SK-N-SH (cell line): ENCODE measurements around the gene SIGLEC8. TPM values are rescaled to one million over a fixed set of nuclear protein-coding genes. Genes with fewer than 3 reads are reported as not detected.

Experiments
- CTCF ChIA-PET: fragments of 300-600, 350-600 bp; formaldehyde crosslinking; extraction: SDS; loops from one replicate; lab custom pipeline; 2021; lab: Yijun Ruan, JAX
- POLR2A ChIA-PET: fragments of 350-600 bp; sonication (Branson Sonifier 250); formaldehyde crosslinking; extraction: SDS; loops from one replicate; lab custom pipeline; 2020; ENCODE audit warnings: antibody characterized with exemption, inconsistent platforms; lab: Yijun Ruan, JAX
- DNase-seq: peaks from one replicate; pipeline ENCODE4 v3.0.0; 2012
- H2AFZ ChIP-seq: fragments of 200-600 bp; sonication (generic); 2 replicates; pipeline ENCODE4 v1.8.1; 2016; ENCODE audit warnings: antibody characterized with exemption, mild to moderate bottlenecking, low read depth
- H3F3A ChIP-seq: fragments of 200-600 bp; sonication (generic); replicated peaks from 2 replicates; pipeline ENCODE3; 2016; ENCODE audit warnings: antibody characterized with exemption, mild to moderate bottlenecking; ENCODE audit not compliant: insufficient read depth
- H3K27ac ChIP-seq, 2 experiments: fragments of 200-500 bp in 1 of 2; fragments of 200-600 bp in 1 of 2; sonication (Bioruptor generic) in 1 of 2; sonication (generic), shearing (Covaris generic) in 1 of 2; 2 replicates each; pipeline versions ENCODE4 v1.5.1 to v1.6.1; 2014 to 2016; ENCODE audit warnings: low read depth in 2 of 2, inconsistent platforms in 1 of 2, low read length in 1 of 2, mild to moderate bottlenecking in 1 of 2, mixed read lengths in 1 of 2
- H3K27me3 ChIP-seq: fragments of 200-600 bp; sonication (generic), shearing (Covaris generic); 2 replicates; pipeline ENCODE4 v1.6.1; 2016; ENCODE audit warnings: mixed run types; ENCODE audit not compliant: insufficient read depth
- H3K36me3 ChIP-seq, 2 experiments: fragments of 200-500 bp in 1 of 2; fragments of 200-600 bp in 1 of 2; sonication (Bioruptor generic) in 1 of 2; sonication (generic) in 1 of 2; replicated peaks in 1 of 2; 2 replicates each; pipeline versions ENCODE3 to v1.5.1; 2014 to 2016; ENCODE audit warnings: low read length in 1 of 2, mild to moderate bottlenecking in 1 of 2; ENCODE audit not compliant: insufficient read depth in 2 of 2, control insufficient read depth in 1 of 2
- H3K4me1 ChIP-seq, 2 experiments: fragments of 200-500 bp in 1 of 2; fragments of 200-600 bp in 1 of 2; sonication (Bioruptor generic) in 1 of 2; sonication (generic), shearing (Covaris generic) in 1 of 2; 2 replicates each; pipeline versions ENCODE4 v1.5.1 to v1.6.1; 2014 to 2016; ENCODE audit warnings: low read depth in 1 of 2, low read length in 1 of 2, mixed run types in 1 of 2; ENCODE audit not compliant: insufficient read depth in 2 of 2, control insufficient read depth in 1 of 2
- H3K4me2 ChIP-seq: fragments of 200-600 bp; sonication (generic), shearing (Covaris generic); 2 replicates; pipeline ENCODE4 v1.6.1; 2017; ENCODE audit warnings: mixed run types
- H3K4me3 ChIP-seq, 2 experiments: fragments of 200-500 bp in 1 of 2; fragments of 200-600 bp in 1 of 2; sonication (Bioruptor generic) in 1 of 2; sonication (generic), shearing (Covaris generic) in 1 of 2; 2 replicates each; pipeline versions ENCODE4 v1.5.1 to v1.8.1; 2014 to 2016; ENCODE audit warnings: low read depth in 2 of 2, inconsistent platforms in 1 of 2, low read length in 1 of 2, mild to moderate bottlenecking in 1 of 2, mixed read lengths in 1 of 2, moderate library complexity in 1 of 2
- H3K79me2 ChIP-seq: fragments of 200-600 bp; sonication (generic); 2 replicates; pipeline ENCODE4 v1.8.1; 2017; ENCODE audit warnings: mild to moderate bottlenecking; ENCODE audit not compliant: insufficient read depth
- H3K9ac ChIP-seq: fragments of 200-600 bp; sonication (generic); 2 replicates; pipeline ENCODE4 v1.6.1; 2017; ENCODE audit warnings: mixed run types
- H3K9me2 ChIP-seq: fragments of 200-600 bp; sonication (generic); 2 replicates; pipeline ENCODE4 v1.6.1; 2017; ENCODE audit warnings: mixed run types
- H3K9me3 ChIP-seq: fragments of 200-600 bp; sonication (generic); 2 replicates; pipeline ENCODE4 v1.6.1; 2017; ENCODE audit warnings: mixed run types, mild to moderate bottlenecking, moderate library complexity
- H4K20me1 ChIP-seq: fragments of 200-600 bp; sonication (generic); 2 replicates; pipeline ENCODE4 v1.6.1; 2017; ENCODE audit warnings: mild to moderate bottlenecking, mixed run types; ENCODE audit not compliant: insufficient read depth
- CHD2 ChIP-seq: fragments of 150-350 bp; IDR thresholded peaks from 2 replicates; pipeline ENCODE4 v1.6.1; 2018; ENCODE audit warnings: low read length; ENCODE audit not compliant: partially characterized antibody
- ELF1 ChIP-seq: IDR thresholded peaks from 2 replicates; pipeline ENCODE4 v1.4.0; 2012
- EP300 ChIP-seq, 2 experiments: IDR thresholded peaks; 2 replicates each; pipeline versions ENCODE4 v1.4.0 to v1.6.1; 2012; ENCODE audit warnings: borderline replicate concordance in 1 of 2, low read depth in 1 of 2, low read length in 1 of 2
- EZH2phosphoT487 ChIP-seq: fragments of 200-600 bp; sonication (generic); IDR thresholded peaks from 2 replicates; pipeline ENCODE4 v1.6.1; 2017; ENCODE audit warnings: low read depth, mixed run types, mild to moderate bottlenecking, antibody characterized with exemption, moderate library complexity, borderline replicate concordance
- FOXJ3 ChIP-seq: sonication (generic); formaldehyde crosslinking; IDR thresholded peaks from 2 replicates; pipeline ENCODE4 v1.5.1; 2020; ENCODE audit warnings: mild to moderate bottlenecking, missing genetic modification reagents
- GABPA ChIP-seq: IDR thresholded peaks from 2 replicates; pipeline ENCODE4 v1.4.0; 2012; ENCODE audit warnings: low read depth, mild to moderate bottlenecking
- GATA2 ChIP-seq: sonication (generic); formaldehyde crosslinking; IDR thresholded peaks from 2 replicates; pipeline ENCODE4 v1.5.0; 2020; ENCODE audit warnings: mild to moderate bottlenecking, missing genetic modification reagents
- JUND ChIP-seq: IDR thresholded peaks from 2 replicates; pipeline ENCODE4 v1.4.0; 2012
- MXI1 ChIP-seq: IDR thresholded peaks from 2 replicates; pipeline ENCODE4 v1.6.1; 2012; ENCODE audit warnings: mild to moderate bottlenecking, low read depth, low read length, improper control_type of control experiment
- NFIC ChIP-seq: IDR thresholded peaks from 2 replicates; pipeline ENCODE4 v1.4.0; 2012; ENCODE audit warnings: borderline replicate concordance
- POLR2AphosphoS5 ChIP-seq: IDR thresholded peaks from 2 replicates; pipeline ENCODE4 v1.6.1; 2012; ENCODE audit warnings: low read depth, low read length
- RAD21 ChIP-seq: IDR thresholded peaks from 2 replicates; pipeline ENCODE4 v1.6.1; 2012; ENCODE audit warnings: mild to moderate bottlenecking, low read length
- TCF12 ChIP-seq: IDR thresholded peaks from 2 replicates; pipeline ENCODE4 v1.4.0; 2012
- TEAD4 ChIP-seq: IDR thresholded peaks from 2 replicates; pipeline ENCODE4 v1.4.0; 2012; ENCODE audit warnings: mild to moderate bottlenecking, borderline replicate concordance; ENCODE audit not compliant: insufficient read depth
- YY1 ChIP-seq: IDR thresholded peaks from 2 replicates; pipeline ENCODE4 v1.4.0; 2012; ENCODE audit warnings: low read depth, mild to moderate bottlenecking
- WGBS: methylation state at CpG from one replicate; pipeline ENCODE4 v1.1.6; 2017; ENCODE audit warnings: low lambda C conversion rate; 5-methylcytosine and 5-hydroxymethylcytosine counted together
- polyA plus RNA-seq, 3 experiments: library from polyadenylated mRNA; depleted of rRNA; stranded (reverse); fragments of >200 nt; gene quantifications; 2 replicates each; pipeline ENCODE4 v1.2.3, GENCODE V29; 2012
- TF ChIP-seq, protein P1 (sequence below): fragments of 200-600 bp; sonication (generic); IDR thresholded peaks from 2 replicates; pipeline ENCODE4 v1.6.1; 2017; ENCODE audit warnings: antibody characterized with exemption, mild to moderate bottlenecking, moderate library complexity
- TF ChIP-seq, protein P2 (sequence below): IDR thresholded peaks from 2 replicates; pipeline ENCODE4 v1.6.1; 2012; ENCODE audit warnings: mild to moderate bottlenecking, low read depth, low read length, moderate library complexity
- TF ChIP-seq, protein P3 (sequence below): fragments of 150-350 bp; IDR thresholded peaks from 2 replicates; pipeline ENCODE4 v1.6.1; 2016; ENCODE audit warnings: mild to moderate bottlenecking, low read depth, low read length
- TF ChIP-seq, protein P4 (sequence below): IDR thresholded peaks from 2 replicates; pipeline ENCODE4 v1.4.0; 2012; ENCODE audit warnings: low read depth
- TF ChIP-seq, protein P5 (sequence below): IDR thresholded peaks from 2 replicates; pipeline ENCODE4 v1.4.0; 2012; ENCODE audit warnings: low read depth, borderline replicate concordance

The SIGLEC8 gene
- polyA plus RNA-seq, 1 of the 3 experiments (the other 2 are of a cell fraction), result not detected

DNA sequence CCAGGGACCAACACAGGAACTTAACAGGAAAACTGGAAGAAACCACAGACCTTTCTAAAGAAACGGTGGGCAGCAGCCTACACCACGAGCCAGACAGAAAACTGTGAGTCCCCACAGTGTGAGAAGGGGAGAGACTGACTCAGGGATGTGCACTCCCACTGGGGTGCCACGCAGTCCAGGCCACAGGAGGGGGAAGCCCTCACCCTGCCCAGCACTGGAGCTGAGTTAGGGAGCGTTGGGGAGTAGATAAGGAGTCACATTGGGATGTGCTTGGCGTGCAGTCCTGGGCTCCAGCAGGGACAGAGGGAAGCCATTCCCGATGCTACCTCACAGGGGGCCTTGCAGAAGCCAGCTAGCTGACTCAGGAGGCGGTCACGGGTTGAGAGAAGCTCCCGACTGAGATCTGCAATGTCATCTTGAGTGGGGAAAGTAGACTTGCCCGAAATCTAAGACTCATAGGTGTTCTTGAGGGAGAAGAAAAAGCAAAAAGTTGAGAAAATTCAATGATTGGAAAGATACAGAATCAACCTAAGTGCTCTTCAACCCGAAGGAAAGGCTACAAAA is 17.3 kb downstream of the SIGLEC8 start (continued):
- TF ChIP-seq, protein P1, sequence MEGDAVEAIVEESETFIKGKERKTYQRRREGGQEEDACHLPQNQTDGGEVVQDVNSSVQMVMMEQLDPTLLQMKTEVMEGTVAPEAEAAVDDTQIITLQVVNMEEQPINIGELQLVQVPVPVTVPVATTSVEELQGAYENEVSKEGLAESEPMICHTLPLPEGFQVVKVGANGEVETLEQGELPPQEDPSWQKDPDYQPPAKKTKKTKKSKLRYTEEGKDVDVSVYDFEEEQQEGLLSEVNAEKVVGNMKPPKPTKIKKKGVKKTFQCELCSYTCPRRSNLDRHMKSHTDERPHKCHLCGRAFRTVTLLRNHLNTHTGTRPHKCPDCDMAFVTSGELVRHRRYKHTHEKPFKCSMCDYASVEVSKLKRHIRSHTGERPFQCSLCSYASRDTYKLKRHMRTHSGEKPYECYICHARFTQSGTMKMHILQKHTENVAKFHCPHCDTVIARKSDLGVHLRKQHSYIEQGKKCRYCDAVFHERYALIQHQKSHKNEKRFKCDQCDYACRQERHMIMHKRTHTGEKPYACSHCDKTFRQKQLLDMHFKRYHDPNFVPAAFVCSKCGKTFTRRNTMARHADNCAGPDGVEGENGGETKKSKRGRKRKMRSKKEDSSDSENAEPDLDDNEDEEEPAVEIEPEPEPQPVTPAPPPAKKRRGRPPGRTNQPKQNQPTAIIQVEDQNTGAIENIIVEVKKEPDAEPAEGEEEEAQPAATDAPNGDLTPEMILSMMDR, result no peak

DNA sequence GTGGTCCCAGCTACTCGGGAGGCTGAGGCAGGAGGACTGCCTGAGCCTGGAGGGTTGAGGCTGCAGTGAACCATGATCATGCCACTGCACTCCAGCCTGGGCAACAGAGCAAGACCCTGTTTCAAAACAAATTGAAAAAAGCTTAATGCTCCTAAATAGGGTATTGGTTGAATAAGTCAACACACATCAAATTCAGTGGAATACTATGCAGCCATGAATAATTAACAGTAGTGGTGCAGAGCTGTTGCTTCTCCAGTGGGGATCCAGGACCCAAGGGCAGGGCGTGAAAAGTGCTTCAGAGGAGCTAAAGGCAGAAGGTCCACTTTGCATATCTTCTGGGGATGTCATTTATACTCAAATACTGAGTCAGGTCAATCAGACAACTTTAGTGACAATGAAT is 18.2 kb downstream of the SIGLEC8 start:
- Histone ChIP-seq H3F3A (no peaks in the 10 kb centered on the region), H3K4me1 (no peaks in the 10 kb centered on the region), H3K9ac (no peak overlapping the region), H3K4me3 (no peak overlapping the region), H2AFZ (no peak overlapping the region), H3K27me3 (peaks cover 59% of the 10 kb centered on the region), H3K79me2 (no peaks in the 10 kb centered on the region), H3K27ac (no peak overlapping the region), H3K9me3 (no peaks in the 10 kb centered on the region), H3K9me2 (no peaks in the 10 kb centered on the region), H3K4me2 (no peak overlapping the region), H3K36me3 (no peaks in the 10 kb centered on the region), H4K20me1 (no peaks in the 10 kb centered on the region)
- DNase-seq, result no peak
- no peak for TF ChIP-seq TCF12
- no peak for TF ChIP-seq FOXJ3 (CRISPR knock-in tag)
- TF ChIP-seq ELF1, result no peak
- no peak for TF ChIP-seq POLR2AphosphoS5
- no peak for TF ChIP-seq EZH2phosphoT487
- TF ChIP-seq, protein P2, sequence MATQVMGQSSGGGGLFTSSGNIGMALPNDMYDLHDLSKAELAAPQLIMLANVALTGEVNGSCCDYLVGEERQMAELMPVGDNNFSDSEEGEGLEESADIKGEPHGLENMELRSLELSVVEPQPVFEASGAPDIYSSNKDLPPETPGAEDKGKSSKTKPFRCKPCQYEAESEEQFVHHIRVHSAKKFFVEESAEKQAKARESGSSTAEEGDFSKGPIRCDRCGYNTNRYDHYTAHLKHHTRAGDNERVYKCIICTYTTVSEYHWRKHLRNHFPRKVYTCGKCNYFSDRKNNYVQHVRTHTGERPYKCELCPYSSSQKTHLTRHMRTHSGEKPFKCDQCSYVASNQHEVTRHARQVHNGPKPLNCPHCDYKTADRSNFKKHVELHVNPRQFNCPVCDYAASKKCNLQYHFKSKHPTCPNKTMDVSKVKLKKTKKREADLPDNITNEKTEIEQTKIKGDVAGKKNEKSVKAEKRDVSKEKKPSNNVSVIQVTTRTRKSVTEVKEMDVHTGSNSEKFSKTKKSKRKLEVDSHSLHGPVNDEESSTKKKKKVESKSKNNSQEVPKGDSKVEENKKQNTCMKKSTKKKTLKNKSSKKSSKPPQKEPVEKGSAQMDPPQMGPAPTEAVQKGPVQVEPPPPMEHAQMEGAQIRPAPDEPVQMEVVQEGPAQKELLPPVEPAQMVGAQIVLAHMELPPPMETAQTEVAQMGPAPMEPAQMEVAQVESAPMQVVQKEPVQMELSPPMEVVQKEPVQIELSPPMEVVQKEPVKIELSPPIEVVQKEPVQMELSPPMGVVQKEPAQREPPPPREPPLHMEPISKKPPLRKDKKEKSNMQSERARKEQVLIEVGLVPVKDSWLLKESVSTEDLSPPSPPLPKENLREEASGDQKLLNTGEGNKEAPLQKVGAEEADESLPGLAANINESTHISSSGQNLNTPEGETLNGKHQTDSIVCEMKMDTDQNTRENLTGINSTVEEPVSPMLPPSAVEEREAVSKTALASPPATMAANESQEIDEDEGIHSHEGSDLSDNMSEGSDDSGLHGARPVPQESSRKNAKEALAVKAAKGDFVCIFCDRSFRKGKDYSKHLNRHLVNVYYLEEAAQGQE, result no peak
- no peak for TF ChIP-seq MXI1
- TF ChIP-seq YY1, result no peak
- no peak for TF ChIP-seq JUND
- no peak for TF ChIP-seq CHD2
- TF ChIP-seq EP300 (IDR thresholded peaks at IDR 0.05; ENCODE audit: borderline replicate concordance in 1 of 2, low read depth in 1 of 2, low read length in 1 of 2), result no peak
- no peak for TF ChIP-seq GABPA
- no peak for TF ChIP-seq RAD21
- TF ChIP-seq GATA2 (CRISPR knock-in tag), result no peak
- TF ChIP-seq, protein P3, sequence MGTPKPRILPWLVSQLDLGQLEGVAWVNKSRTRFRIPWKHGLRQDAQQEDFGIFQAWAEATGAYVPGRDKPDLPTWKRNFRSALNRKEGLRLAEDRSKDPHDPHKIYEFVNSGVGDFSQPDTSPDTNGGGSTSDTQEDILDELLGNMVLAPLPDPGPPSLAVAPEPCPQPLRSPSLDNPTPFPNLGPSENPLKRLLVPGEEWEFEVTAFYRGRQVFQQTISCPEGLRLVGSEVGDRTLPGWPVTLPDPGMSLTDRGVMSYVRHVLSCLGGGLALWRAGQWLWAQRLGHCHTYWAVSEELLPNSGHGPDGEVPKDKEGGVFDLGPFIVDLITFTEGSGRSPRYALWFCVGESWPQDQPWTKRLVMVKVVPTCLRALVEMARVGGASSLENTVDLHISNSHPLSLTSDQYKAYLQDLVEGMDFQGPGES, result no peak
- TF ChIP-seq, protein P4, sequence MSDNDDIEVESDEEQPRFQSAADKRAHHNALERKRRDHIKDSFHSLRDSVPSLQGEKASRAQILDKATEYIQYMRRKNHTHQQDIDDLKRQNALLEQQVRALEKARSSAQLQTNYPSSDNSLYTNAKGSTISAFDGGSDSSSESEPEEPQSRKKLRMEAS, result no peak
- TF ChIP-seq, protein P5, sequence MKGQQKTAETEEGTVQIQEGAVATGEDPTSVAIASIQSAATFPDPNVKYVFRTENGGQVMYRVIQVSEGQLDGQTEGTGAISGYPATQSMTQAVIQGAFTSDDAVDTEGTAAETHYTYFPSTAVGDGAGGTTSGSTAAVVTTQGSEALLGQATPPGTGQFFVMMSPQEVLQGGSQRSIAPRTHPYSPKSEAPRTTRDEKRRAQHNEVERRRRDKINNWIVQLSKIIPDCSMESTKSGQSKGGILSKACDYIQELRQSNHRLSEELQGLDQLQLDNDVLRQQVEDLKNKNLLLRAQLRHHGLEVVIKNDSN, result no peak
- TF ChIP-seq NFIC, result no peak
- TF ChIP-seq TEAD4, result no peak
- TF ChIP-seq, protein P1, result no peak
- WGBS, result 0% methylated on average over 2 of the region's 2 CpGs
- POLR2A ChIA-PET, result no interaction called here
- CTCF ChIA-PET, result interaction anchor here (1.0 to 8.1 kb wide), 8 partner anchors 12 to 142 kb away, joined by 3 to 37 read pairs (median 4); no protein-coding TSS in a partner anchor
